Measurements from ENCODE around the gene TOMM22.

DNA sequence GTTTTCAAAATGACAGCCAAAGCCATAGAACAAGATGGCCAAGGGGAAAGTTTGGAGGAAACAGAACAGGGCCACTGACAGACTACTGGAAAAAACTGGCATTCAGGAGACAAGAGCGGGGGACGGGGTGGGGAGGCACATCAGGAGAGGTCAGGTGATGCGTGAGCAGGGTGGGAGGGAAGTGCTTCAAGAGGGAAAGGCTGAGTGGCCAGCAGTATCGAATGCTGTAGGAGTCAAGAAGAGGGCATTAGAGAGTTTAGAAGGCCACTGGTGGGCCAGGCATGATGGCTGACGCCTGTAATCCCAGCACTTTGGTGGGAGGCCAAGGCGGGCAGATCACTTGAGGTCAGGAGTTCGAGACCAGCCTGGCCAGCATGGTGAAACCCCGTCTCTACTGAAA lies 32.2 kb downstream of the TOMM22 start:
- TF ChIP-seq, protein P1, sequence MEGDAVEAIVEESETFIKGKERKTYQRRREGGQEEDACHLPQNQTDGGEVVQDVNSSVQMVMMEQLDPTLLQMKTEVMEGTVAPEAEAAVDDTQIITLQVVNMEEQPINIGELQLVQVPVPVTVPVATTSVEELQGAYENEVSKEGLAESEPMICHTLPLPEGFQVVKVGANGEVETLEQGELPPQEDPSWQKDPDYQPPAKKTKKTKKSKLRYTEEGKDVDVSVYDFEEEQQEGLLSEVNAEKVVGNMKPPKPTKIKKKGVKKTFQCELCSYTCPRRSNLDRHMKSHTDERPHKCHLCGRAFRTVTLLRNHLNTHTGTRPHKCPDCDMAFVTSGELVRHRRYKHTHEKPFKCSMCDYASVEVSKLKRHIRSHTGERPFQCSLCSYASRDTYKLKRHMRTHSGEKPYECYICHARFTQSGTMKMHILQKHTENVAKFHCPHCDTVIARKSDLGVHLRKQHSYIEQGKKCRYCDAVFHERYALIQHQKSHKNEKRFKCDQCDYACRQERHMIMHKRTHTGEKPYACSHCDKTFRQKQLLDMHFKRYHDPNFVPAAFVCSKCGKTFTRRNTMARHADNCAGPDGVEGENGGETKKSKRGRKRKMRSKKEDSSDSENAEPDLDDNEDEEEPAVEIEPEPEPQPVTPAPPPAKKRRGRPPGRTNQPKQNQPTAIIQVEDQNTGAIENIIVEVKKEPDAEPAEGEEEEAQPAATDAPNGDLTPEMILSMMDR (IDR thresholded peaks at IDR 0.05) = no peak
- TF ChIP-seq POLR2A (IDR thresholded peaks at IDR 0.05) = no peak
